Neutrophil (primary cell): Measurements from ENCODE around the gene ABLIM2.

ENCODE experiments used
- H3K27ac ChIP-seq: fragments of 200-600 bp; sonication (generic); 2 replicates; pipeline ENCODE4 v1.5.1; 2016; ENCODE audit warnings: mild to moderate bottlenecking, moderate library complexity
- H3K27me3 ChIP-seq: fragments of 200-600 bp; sonication (generic); 2 replicates; pipeline ENCODE4 v1.6.0; 2016; ENCODE audit warnings: mild to moderate bottlenecking
- H3K36me3 ChIP-seq: fragments of 200-600 bp; sonication (generic); 2 replicates; pipeline ENCODE4 v1.5.1; 2017
- H3K4me1 ChIP-seq, 2 experiments: fragments of 200-600 bp in 1 of 2; sonication (generic) in 1 of 2; 1 replicate in 1 of 2; 2 replicates in 1 of 2; pipeline versions ENCODE4 v1.5.1 to v1.6.1; 2013 to 2016; ENCODE audit warnings: low read depth in 1 of 2, low read length in 1 of 2, mild to moderate bottlenecking in 1 of 2, moderate library complexity in 1 of 2; ENCODE audit not compliant: control insufficient read depth in 1 of 2, insufficient read depth in 1 of 2
- H3K4me3 ChIP-seq, 2 experiments: fragments of 200-600 bp in 1 of 2; sonication (generic) in 1 of 2; 1 replicate in 1 of 2; 2 replicates in 1 of 2; pipeline ENCODE4 v1.5.1; 2013 to 2016; ENCODE audit warnings: low read depth in 1 of 2, low read length in 1 of 2, mild to moderate bottlenecking in 1 of 2, moderate library complexity in 1 of 2
- H3K9me3 ChIP-seq: fragments of 200-600 bp; sonication (generic); 2 replicates; pipeline ENCODE4 v1.5.1; 2016
- CTCF ChIP-seq: fragments of 200-600 bp; sonication (generic); IDR thresholded peaks from 2 replicates; pipeline ENCODE4 v1.5.1; 2016; ENCODE audit warnings: antibody characterized with exemption

Gene ABLIM2

GRCh38 chr4:7980036-7980435 lies 178.6 kb downstream of the ABLIM2 start:
- Histone ChIP-seq H3K27ac (no peak overlapping the region), H3K4me1 (no peaks in the 10 kb centered on the region), H3K27me3 (peaks cover 54% of the 10 kb centered on the region), H3K9me3 (no peaks in the 10 kb centered on the region), H3K4me3 (no peak overlapping the region), H3K36me3 (no peaks in the 10 kb centered on the region)
- no peak for TF ChIP-seq CTCF

- Histone ChIP-seq H3K27ac (no peak overlapping the region), H3K9me3 (no peaks in the 10 kb centered on the region), H3K36me3 (no peaks in the 10 kb centered on the region), H3K27me3 (peaks cover 49% of the 10 kb centered on the region), H3K4me3 (no peak overlapping the region), H3K4me1 (no peaks in the 10 kb centered on the region)
- no peak for TF ChIP-seq CTCF
Measured at GRCh38 chr4:7979652-7979968, 179.0 kb downstream of the ABLIM2 start.

DNA sequence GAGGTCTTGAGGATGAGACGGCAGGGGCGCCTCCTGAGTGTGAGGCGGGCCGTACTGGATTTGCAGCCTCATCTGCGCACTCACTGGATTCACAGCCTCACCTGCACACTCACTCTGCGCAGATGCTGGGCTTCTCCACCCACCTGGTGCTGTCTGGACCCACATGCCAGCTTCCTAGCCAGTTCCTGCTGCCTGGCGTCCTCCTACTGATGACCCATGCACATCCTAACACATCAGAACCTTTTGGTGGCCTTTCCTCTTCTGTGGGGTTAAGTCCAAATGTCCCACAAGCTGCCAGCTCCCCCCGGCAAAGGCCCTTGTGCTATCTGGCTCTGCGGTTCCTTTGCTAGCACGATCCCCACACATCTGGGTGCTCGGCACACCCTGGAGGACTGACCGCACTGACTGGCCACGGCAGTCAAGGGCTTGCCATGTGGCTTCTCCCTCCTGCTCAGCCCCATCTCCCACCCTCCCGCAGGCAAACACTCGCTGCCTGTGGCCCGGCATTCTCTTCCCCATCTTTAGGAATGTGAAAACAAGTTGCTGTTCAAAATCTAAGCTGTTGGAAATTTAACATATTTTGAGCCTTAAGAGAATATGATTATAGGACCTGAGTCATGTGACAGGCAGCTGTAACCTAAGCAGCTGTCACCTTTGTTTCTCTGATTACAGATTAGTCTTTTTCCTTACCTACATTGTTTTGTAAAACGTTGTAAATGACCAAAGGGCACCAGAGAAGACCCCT lies 179.5 kb downstream of the ABLIM2 start:
- H3K27me3 ChIP-seq, result peaks cover 44% of the 10 kb centered on the region
- no peaks in the 10 kb centered on the region for H3K9me3 ChIP-seq
- no peak overlapping the region for H3K27ac ChIP-seq
- TF ChIP-seq CTCF, result no peak
- H3K4me3 ChIP-seq, result no peak overlapping the region
- H3K4me1 ChIP-seq, result no peaks in the 10 kb centered on the region
- no peaks in the 10 kb centered on the region for H3K36me3 ChIP-seq

- Histone ChIP-seq H3K36me3 (no peaks in the 10 kb centered on the region), H3K27me3 (peaks cover 44% of the 10 kb centered on the region), H3K27ac (no peak overlapping the region), H3K4me3 (no peak overlapping the region), H3K9me3 (no peaks in the 10 kb centered on the region), H3K4me1 (no peaks in the 10 kb centered on the region)
- TF ChIP-seq CTCF, result no peak
Measured at GRCh38 chr4:7978489-7978888, 180.1 kb downstream of the ABLIM2 start.

- Histone ChIP-seq H3K9me3 (no peaks in the 10 kb centered on the region), H3K27me3 (peaks cover 34% of the 10 kb centered on the region), H3K4me1 (no peaks in the 10 kb centered on the region), H3K36me3 (no peaks in the 10 kb centered on the region), H3K27ac (no peak overlapping the region), H3K4me3 (no peak overlapping the region)
- TF ChIP-seq CTCF, result no peak
Measured at GRCh38 chr4:7976634-7977033, 182.0 kb downstream of the ABLIM2 start.
